ENCODE measurements around the gene LAD1. TPM values are rescaled to one million over a fixed set of nuclear protein-coding genes. Genes with fewer than 3 reads are reported as not detected.

The LAD1 gene
- total RNA-seq, 1 donor from 2014 or later, result 1.2 TPM

DNA sequence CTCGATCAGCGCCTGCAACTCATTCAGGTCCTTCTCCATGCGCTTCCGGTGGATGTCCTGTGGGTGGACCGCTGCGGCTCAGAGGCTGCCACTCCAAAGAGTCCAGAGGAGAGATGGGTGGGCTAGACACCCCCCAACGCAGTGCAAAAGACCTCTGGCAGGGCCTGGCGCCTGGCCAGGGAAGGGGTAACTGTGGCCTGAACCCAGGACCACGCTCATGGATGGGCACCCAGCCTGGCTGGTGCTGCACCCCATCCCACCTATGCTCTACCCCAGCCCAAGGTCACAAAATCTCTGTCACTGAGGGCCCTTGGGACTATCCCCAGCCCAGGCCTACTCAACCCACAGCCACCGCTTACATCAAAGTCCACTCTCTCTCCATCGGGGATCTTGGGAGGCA is 33.9 kb downstream of the LAD1 start:
- Histone ChIP-seq H3K4me2 (ENCODE audit: low read length) (no peak overlapping the region), H3K4me3 (ENCODE audit: insufficient read depth, low read depth, low read length) (no peak overlapping the region), H3K27me3 (ENCODE audit: insufficient read depth, low read length) (peaks cover 22% of the 10 kb centered on the region), H4K20me1 (ENCODE audit: insufficient read depth, low read length) (no peaks in the 10 kb centered on the region), H2AFZ (ENCODE audit: low read depth, low read length) (no peak overlapping the region), H3K9ac (ENCODE audit: low read length) (no peak overlapping the region), H3K9me3 (ENCODE audit: insufficient read depth, low read depth, low read length) (no peaks in the 10 kb centered on the region), H3K36me3 (ENCODE audit: insufficient read depth, low read length) (no peaks in the 10 kb centered on the region), H3K4me1 (ENCODE audit: insufficient read depth, low read length) (no peaks in the 10 kb centered on the region), H3K79me2 (ENCODE audit: insufficient read depth, low read length) (no peaks in the 10 kb centered on the region), H3K27ac (ENCODE audit: low read depth, low read length) (no peak overlapping the region)
- H3K27me3 Mint-ChIP-seq (ENCODE audit: low read depth, unreplicated experiment), result peaks cover 54% of the 10 kb centered on the region
- no peaks in the 10 kb centered on the region for H3K4me1 Mint-ChIP-seq (ENCODE audit: low read depth, unreplicated experiment)
- no peak overlapping the region for H3K4me3 Mint-ChIP-seq (ENCODE audit: unreplicated experiment)
- H3K9me3 Mint-ChIP-seq (ENCODE audit: unreplicated experiment), result peaks cover 2% of the 10 kb centered on the region
- FAIRE-seq (no peak), DNase-seq (ENCODE audit: low read depth) (no peak)
- peaks cover 4% of the 10 kb centered on the region for H3K36me3 Mint-ChIP-seq (ENCODE audit: low read depth, unreplicated experiment)
- H3K27ac Mint-ChIP-seq (ENCODE audit: unreplicated experiment), result no peak overlapping the region
- TF ChIP-seq, protein P1, sequence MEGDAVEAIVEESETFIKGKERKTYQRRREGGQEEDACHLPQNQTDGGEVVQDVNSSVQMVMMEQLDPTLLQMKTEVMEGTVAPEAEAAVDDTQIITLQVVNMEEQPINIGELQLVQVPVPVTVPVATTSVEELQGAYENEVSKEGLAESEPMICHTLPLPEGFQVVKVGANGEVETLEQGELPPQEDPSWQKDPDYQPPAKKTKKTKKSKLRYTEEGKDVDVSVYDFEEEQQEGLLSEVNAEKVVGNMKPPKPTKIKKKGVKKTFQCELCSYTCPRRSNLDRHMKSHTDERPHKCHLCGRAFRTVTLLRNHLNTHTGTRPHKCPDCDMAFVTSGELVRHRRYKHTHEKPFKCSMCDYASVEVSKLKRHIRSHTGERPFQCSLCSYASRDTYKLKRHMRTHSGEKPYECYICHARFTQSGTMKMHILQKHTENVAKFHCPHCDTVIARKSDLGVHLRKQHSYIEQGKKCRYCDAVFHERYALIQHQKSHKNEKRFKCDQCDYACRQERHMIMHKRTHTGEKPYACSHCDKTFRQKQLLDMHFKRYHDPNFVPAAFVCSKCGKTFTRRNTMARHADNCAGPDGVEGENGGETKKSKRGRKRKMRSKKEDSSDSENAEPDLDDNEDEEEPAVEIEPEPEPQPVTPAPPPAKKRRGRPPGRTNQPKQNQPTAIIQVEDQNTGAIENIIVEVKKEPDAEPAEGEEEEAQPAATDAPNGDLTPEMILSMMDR (IDR thresholded peaks at IDR 0.05; ENCODE audit: insufficient read depth, low read depth, low read length), result no peak
- no peak for TF ChIP-seq EZH2 (IDR thresholded peaks at IDR 0.05; ENCODE audit: insufficient read depth, low read length)

DNA sequence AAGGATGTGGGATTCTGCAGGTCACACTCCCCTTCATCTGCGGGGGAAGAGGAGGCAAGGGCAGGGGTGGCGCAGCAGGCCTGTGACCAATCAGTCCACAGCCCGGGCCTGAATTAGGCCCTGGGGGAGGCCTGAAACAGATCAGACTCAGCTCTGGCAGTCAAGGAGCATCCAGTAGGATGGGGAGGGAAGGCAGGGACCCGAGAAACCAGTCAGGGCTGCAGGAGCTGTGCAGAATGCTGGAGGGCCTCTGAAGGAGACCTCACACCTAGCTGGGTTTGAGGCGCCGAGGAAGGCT is 34.4 kb downstream of the LAD1 start:
- Histone ChIP-seq H3K4me2 (ENCODE audit: low read length) (no peak overlapping the region), H4K20me1 (ENCODE audit: insufficient read depth, low read length) (no peaks in the 10 kb centered on the region), H3K27ac (ENCODE audit: low read depth, low read length) (no peak overlapping the region), H3K36me3 (ENCODE audit: insufficient read depth, low read length) (no peaks in the 10 kb centered on the region), H3K4me1 (ENCODE audit: insufficient read depth, low read length) (no peaks in the 10 kb centered on the region), H3K79me2 (ENCODE audit: insufficient read depth, low read length) (no peaks in the 10 kb centered on the region), H3K4me3 (ENCODE audit: insufficient read depth, low read depth, low read length) (no peak overlapping the region), H3K9ac (ENCODE audit: low read length) (no peak overlapping the region), H3K27me3 (ENCODE audit: insufficient read depth, low read length) (peaks cover 18% of the 10 kb centered on the region), H3K9me3 (ENCODE audit: insufficient read depth, low read depth, low read length) (no peaks in the 10 kb centered on the region), H2AFZ (ENCODE audit: low read depth, low read length) (no peak overlapping the region)
- TF ChIP-seq, protein P1 (IDR thresholded peaks at IDR 0.05; ENCODE audit: insufficient read depth, low read depth, low read length), result no peak
- TF ChIP-seq EZH2 (IDR thresholded peaks at IDR 0.05; ENCODE audit: insufficient read depth, low read length), result no peak
- H3K36me3 Mint-ChIP-seq (ENCODE audit: low read depth, unreplicated experiment), result peaks cover 4% of the 10 kb centered on the region
- H3K4me3 Mint-ChIP-seq (ENCODE audit: unreplicated experiment), result no peak overlapping the region
- no peak for DNase-seq (ENCODE audit: low read depth)
- H3K4me1 Mint-ChIP-seq (ENCODE audit: low read depth, unreplicated experiment), result no peaks in the 10 kb centered on the region
- peaks cover 56% of the 10 kb centered on the region for H3K27me3 Mint-ChIP-seq (ENCODE audit: low read depth, unreplicated experiment)
- H3K9me3 Mint-ChIP-seq (ENCODE audit: unreplicated experiment), result peaks cover 2% of the 10 kb centered on the region
- FAIRE-seq, result no peak
- no peak overlapping the region for H3K27ac Mint-ChIP-seq (ENCODE audit: unreplicated experiment)

GRCh38 chr1:201363467-201363866 is 35.7 kb downstream of the LAD1 start:
- H2AFZ ChIP-seq (ENCODE audit: low read depth, low read length), result no peak overlapping the region
- Mint-ChIP-seq H3K4me1 (ENCODE audit: low read depth, unreplicated experiment) (peaks cover 10% of the 10 kb centered on the region), H3K9me3 (ENCODE audit: unreplicated experiment) (peaks cover 2% of the 10 kb centered on the region), H3K27ac (ENCODE audit: unreplicated experiment) (no peak overlapping the region), H3K4me3 (ENCODE audit: unreplicated experiment) (no peak overlapping the region), H3K27me3 (ENCODE audit: low read depth, unreplicated experiment) (peaks cover 49% of the 10 kb centered on the region), H3K36me3 (ENCODE audit: low read depth, unreplicated experiment) (peaks cover 4% of the 10 kb centered on the region)
- H3K4me2 ChIP-seq (ENCODE audit: low read length), result no peak overlapping the region
- H3K9me3 ChIP-seq (ENCODE audit: insufficient read depth, low read depth, low read length), result no peaks in the 10 kb centered on the region
- DNase-seq (ENCODE audit: low read depth), result no peak
- TF ChIP-seq, protein P1 (IDR thresholded peaks at IDR 0.05; ENCODE audit: insufficient read depth, low read depth, low read length), result no peak
- TF ChIP-seq EZH2 (IDR thresholded peaks at IDR 0.05; ENCODE audit: insufficient read depth, low read length), result no peak
- no peaks in the 10 kb centered on the region for H3K36me3 ChIP-seq (ENCODE audit: insufficient read depth, low read length)
- H3K27ac ChIP-seq (ENCODE audit: low read depth, low read length), result no peak overlapping the region
- H4K20me1 ChIP-seq (ENCODE audit: insufficient read depth, low read length), result no peaks in the 10 kb centered on the region
- no peak for FAIRE-seq
- no peaks in the 10 kb centered on the region for H3K79me2 ChIP-seq (ENCODE audit: insufficient read depth, low read length)
- peaks cover 14% of the 10 kb centered on the region for H3K27me3 ChIP-seq (ENCODE audit: insufficient read depth, low read length)
- H3K9ac ChIP-seq (ENCODE audit: low read length), result no peak overlapping the region
- H3K4me3 ChIP-seq (ENCODE audit: insufficient read depth, low read depth, low read length), result no peak overlapping the region
- H3K4me1 ChIP-seq (ENCODE audit: insufficient read depth, low read length), result no peaks in the 10 kb centered on the region

All from astrocyte (in vitro differentiated cells and primary cell).